ENCODE data around the gene FAM43A.

The FAM43A gene

DNA sequence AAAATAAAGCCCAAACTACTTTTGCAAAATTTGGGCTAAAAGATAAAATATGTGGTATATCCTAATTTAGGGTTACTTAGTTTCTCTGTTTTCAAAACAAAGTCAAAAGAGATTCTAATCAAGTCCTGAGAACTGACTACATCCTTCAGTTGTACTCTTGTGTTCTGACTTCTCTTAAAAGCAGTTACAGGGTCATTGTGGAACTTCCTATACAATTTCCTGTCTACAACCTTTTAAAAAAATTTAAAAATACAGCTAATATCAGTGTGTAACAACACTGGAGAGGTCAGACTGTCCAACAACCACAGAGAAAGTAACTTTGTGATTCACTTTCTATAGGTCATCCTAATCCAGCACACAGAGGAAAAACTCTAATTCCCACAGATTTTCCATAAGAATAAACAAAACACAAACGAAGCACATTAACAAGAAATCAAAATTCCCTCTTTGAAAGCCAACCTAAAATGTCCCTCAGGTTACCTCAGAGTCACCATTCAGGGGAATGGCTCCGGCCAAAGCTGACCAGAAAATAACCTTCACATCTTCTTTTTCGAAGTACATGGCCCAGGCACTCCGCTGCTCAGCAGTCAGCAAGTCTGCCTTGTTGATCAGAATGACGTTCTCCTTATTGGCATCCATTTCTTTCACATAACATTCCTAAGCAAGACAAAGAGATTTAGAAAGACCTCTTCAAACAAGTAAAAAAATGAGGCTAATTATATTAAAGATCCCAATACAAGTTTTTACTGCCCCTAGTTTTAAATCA lies 27.0 kb upstream of the FAM43A start:
- H3K4me3 ChIP-seq (ENCODE audit: low read length, poor library complexity, severe bottlenecking) = peak overlapping the region; percentile 39
- TF ChIP-seq EZH2phosphoT487 (IDR thresholded peaks at IDR 0.05; ENCODE audit: borderline replicate concordance) = no peak
- TF ChIP-seq, protein P1, sequence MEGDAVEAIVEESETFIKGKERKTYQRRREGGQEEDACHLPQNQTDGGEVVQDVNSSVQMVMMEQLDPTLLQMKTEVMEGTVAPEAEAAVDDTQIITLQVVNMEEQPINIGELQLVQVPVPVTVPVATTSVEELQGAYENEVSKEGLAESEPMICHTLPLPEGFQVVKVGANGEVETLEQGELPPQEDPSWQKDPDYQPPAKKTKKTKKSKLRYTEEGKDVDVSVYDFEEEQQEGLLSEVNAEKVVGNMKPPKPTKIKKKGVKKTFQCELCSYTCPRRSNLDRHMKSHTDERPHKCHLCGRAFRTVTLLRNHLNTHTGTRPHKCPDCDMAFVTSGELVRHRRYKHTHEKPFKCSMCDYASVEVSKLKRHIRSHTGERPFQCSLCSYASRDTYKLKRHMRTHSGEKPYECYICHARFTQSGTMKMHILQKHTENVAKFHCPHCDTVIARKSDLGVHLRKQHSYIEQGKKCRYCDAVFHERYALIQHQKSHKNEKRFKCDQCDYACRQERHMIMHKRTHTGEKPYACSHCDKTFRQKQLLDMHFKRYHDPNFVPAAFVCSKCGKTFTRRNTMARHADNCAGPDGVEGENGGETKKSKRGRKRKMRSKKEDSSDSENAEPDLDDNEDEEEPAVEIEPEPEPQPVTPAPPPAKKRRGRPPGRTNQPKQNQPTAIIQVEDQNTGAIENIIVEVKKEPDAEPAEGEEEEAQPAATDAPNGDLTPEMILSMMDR (conservative IDR thresholded peaks at IDR 0.05; ENCODE audit: low read length) = no peak
- H3K4me2 ChIP-seq (ENCODE audit: low read depth, low read length, poor library complexity, severe bottlenecking) = peak overlapping the region; percentile 51
- H4K20me1 ChIP-seq (ENCODE audit: insufficient read depth, low read length, poor library complexity, severe bottlenecking) = no peaks in the 10 kb centered on the region
- peaks cover 39% of the 10 kb centered on the region for H3K36me3 ChIP-seq (ENCODE audit: insufficient read depth, low read length)
- H3K9me2 ChIP-seq (replicated peaks; ENCODE audit: low read depth, low read length) = no peaks in the 10 kb centered on the region
- H3K9me3 ChIP-seq (ENCODE audit: insufficient read depth, low read depth, low read length) = no peaks in the 10 kb centered on the region
- H3K4me1 ChIP-seq (ENCODE audit: insufficient read depth, low read length, poor library complexity, severe bottlenecking) = peaks cover 59% of the 10 kb centered on the region
- H3F3A ChIP-seq (ENCODE audit: low read depth) = no peaks in the 10 kb centered on the region; the same call in 1 of the 2 replicates
- H3K27me3 ChIP-seq (ENCODE audit: insufficient read depth, low read length, poor library complexity, severe bottlenecking) = no peaks in the 10 kb centered on the region
- H2AFZ ChIP-seq (ENCODE audit: low read length) = no peak overlapping the region
- H3K79me2 ChIP-seq (ENCODE audit: insufficient read depth, low read length) = peaks cover 44% of the 10 kb centered on the region; the same call in 1 of the 2 replicates
- H3K9ac ChIP-seq (ENCODE audit: low read depth, low read length, poor library complexity, severe bottlenecking) = peak overlapping the region; percentile 51

DNA sequence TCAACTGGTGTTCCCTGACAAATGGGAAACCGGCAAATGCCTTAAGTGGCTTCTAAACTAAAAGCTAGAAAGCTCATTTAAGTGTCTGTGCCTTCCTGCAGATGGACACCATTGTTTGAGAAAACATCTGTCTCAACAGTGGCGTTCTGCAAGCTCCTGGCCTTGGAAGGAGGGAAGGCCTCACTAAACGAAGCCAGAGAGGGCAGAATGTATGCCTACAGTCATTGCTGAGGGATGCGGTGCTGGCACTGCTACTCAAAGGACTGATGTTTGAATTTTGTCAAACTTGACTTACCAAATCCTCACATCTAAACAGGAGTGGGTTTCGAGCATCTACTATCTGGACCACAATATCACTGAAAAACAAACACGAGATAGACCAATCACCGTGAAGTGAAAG lies 25.9 kb upstream of the FAM43A start:
- TF ChIP-seq EZH2phosphoT487 (IDR thresholded peaks at IDR 0.05; ENCODE audit: borderline replicate concordance) = no peak
- TF ChIP-seq, protein P1 (conservative IDR thresholded peaks at IDR 0.05; ENCODE audit: low read length) = no peak
- no peaks in the 10 kb centered on the region for H4K20me1 ChIP-seq (ENCODE audit: insufficient read depth, low read length, poor library complexity, severe bottlenecking)
- H3K36me3 ChIP-seq (ENCODE audit: insufficient read depth, low read length) = peaks cover 33% of the 10 kb centered on the region
- H3K4me1 ChIP-seq (ENCODE audit: insufficient read depth, low read length, poor library complexity, severe bottlenecking) = peaks cover 59% of the 10 kb centered on the region
- no peak overlapping the region for H3K4me3 ChIP-seq (ENCODE audit: low read length, poor library complexity, severe bottlenecking)
- no peaks in the 10 kb centered on the region for H3K9me2 ChIP-seq (replicated peaks; ENCODE audit: low read depth, low read length)
- no peak overlapping the region for H2AFZ ChIP-seq (ENCODE audit: low read length)
- H3K9ac ChIP-seq (ENCODE audit: low read depth, low read length, poor library complexity, severe bottlenecking) = no peak overlapping the region
- H3K9me3 ChIP-seq (ENCODE audit: insufficient read depth, low read depth, low read length) = no peaks in the 10 kb centered on the region
- H3K79me2 ChIP-seq (ENCODE audit: insufficient read depth, low read length) = peaks cover 33% of the 10 kb centered on the region; the same call in 1 of the 2 replicates
- no peak overlapping the region for H3K4me2 ChIP-seq (ENCODE audit: low read depth, low read length, poor library complexity, severe bottlenecking)
- H3F3A ChIP-seq (ENCODE audit: low read depth) = no peaks in the 10 kb centered on the region; the same call in 1 of the 2 replicates
- no peaks in the 10 kb centered on the region for H3K27me3 ChIP-seq (ENCODE audit: insufficient read depth, low read length, poor library complexity, severe bottlenecking)

DNA sequence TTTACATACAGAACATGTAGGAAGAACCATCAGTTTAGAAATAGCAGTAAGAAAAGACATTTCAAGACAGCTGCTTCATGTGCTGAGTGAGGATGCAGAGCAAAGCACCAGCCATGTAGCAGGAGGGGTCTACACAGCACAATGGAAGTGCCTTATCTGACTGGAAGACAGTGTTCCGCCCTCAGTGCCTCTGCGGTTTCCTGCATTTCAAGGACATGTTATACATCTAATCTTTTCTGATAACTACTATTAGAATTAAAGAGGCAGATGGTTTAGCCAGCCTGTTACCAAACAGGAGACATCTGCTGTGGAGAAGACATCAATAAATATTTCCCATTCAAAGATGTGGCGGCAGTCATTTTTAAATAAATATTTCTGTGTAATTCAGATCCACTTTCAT lies 24.3 kb upstream of the FAM43A start:
- peaks cover 49% of the 10 kb centered on the region for H3K36me3 ChIP-seq (ENCODE audit: insufficient read depth, low read length)
- peaks cover 55% of the 10 kb centered on the region for H3K4me1 ChIP-seq (ENCODE audit: insufficient read depth, low read length, poor library complexity, severe bottlenecking)
- no peaks in the 10 kb centered on the region for H3K9me2 ChIP-seq (replicated peaks; ENCODE audit: low read depth, low read length)
- H3K27me3 ChIP-seq (ENCODE audit: insufficient read depth, low read length, poor library complexity, severe bottlenecking) = no peaks in the 10 kb centered on the region
- no peak overlapping the region for H2AFZ ChIP-seq (ENCODE audit: low read length)
- H3K9me3 ChIP-seq (ENCODE audit: insufficient read depth, low read depth, low read length) = no peaks in the 10 kb centered on the region
- peaks cover 32% of the 10 kb centered on the region; the same call in 1 of the 2 replicates for H3K79me2 ChIP-seq (ENCODE audit: insufficient read depth, low read length)
- H3K4me3 ChIP-seq (ENCODE audit: low read length, poor library complexity, severe bottlenecking) = peak overlapping the region; percentile 45
- no peaks in the 10 kb centered on the region for H4K20me1 ChIP-seq (ENCODE audit: insufficient read depth, low read length, poor library complexity, severe bottlenecking)
- peak overlapping the region; percentile 67 for H3K9ac ChIP-seq (ENCODE audit: low read depth, low read length, poor library complexity, severe bottlenecking)
- H3F3A ChIP-seq (ENCODE audit: low read depth) = no peaks in the 10 kb centered on the region; the same call in 1 of the 2 replicates
- peak overlapping the region; percentile 70 for H3K4me2 ChIP-seq (ENCODE audit: low read depth, low read length, poor library complexity, severe bottlenecking)
- no peak for TF ChIP-seq EZH2phosphoT487 (IDR thresholded peaks at IDR 0.05; ENCODE audit: borderline replicate concordance)
- TF ChIP-seq, protein P1 (conservative IDR thresholded peaks at IDR 0.05; ENCODE audit: low read length) = no peak

Data from Loucy (cell line).